H9 (cell line): Measurements from ENCODE around the gene SERPINA5. TPM values are rescaled to one million over a fixed set of nuclear protein-coding genes. Genes with fewer than 3 reads are reported as not detected.

ENCODE experiments used
- DNase-seq: peaks from one replicate; pipeline ENCODE4 v3.0.0-alpha.2; 2017
- H2AFZ ChIP-seq: one replicate; pipeline ENCODE4 v1.6.1; 2013; ENCODE audit warnings: mild to moderate bottlenecking, low read length, control low read depth, moderate library complexity
- H2AK5ac ChIP-seq: 2 replicates; pipeline ENCODE4 v1.6.1; 2013; ENCODE audit warnings: low read length, control low read depth, mixed read lengths; ENCODE audit not compliant: insufficient read length
- H2BK120ac ChIP-seq: one replicate; pipeline ENCODE4 v1.6.1; 2013; ENCODE audit warnings: low read depth, mild to moderate bottlenecking, low read length, control low read depth, inconsistent platforms; ENCODE audit not compliant: poor library complexity, severe bottlenecking
- H2BK12ac ChIP-seq: 2 replicates; pipeline ENCODE4 v1.6.1; 2013; ENCODE audit warnings: low read length, control low read depth, mixed read lengths, low read depth; ENCODE audit not compliant: insufficient read length
- H2BK15ac ChIP-seq: 2 replicates; pipeline ENCODE4 v1.6.1; 2013; ENCODE audit warnings: low read depth, low read length, control low read depth
- H2BK20ac ChIP-seq: one replicate; pipeline ENCODE4 v1.6.1; 2013; ENCODE audit warnings: low read depth, mild to moderate bottlenecking, low read length, control low read depth, inconsistent platforms; ENCODE audit not compliant: poor library complexity, severe bottlenecking
- H2BK5ac ChIP-seq: 2 replicates; pipeline ENCODE4 v1.6.1; 2013; ENCODE audit warnings: low read length, control low read depth, mixed read lengths; ENCODE audit not compliant: insufficient read length
- H3K14ac ChIP-seq: 2 replicates; pipeline ENCODE4 v1.6.1; 2013; ENCODE audit warnings: low read length, control low read depth; ENCODE audit not compliant: insufficient read depth
- H3K18ac ChIP-seq: 2 replicates; pipeline ENCODE4 v1.6.1; 2013; ENCODE audit warnings: low read depth, mild to moderate bottlenecking, mixed read lengths, low read length, control low read depth; ENCODE audit not compliant: insufficient read length
- H3K23ac ChIP-seq: 2 replicates; pipeline ENCODE4 v1.6.1; 2013; ENCODE audit warnings: low read length, control low read depth, mixed read lengths, low read depth; ENCODE audit not compliant: insufficient read length
- H3K23me2 ChIP-seq: 2 replicates; pipeline ENCODE4 v1.6.1; 2013; ENCODE audit warnings: low read depth, mild to moderate bottlenecking, mixed read lengths, low read length, control low read depth; ENCODE audit not compliant: insufficient read length, poor library complexity, severe bottlenecking
- H3K27ac ChIP-seq: 2 replicates; pipeline ENCODE4 v1.5.1; 2013; ENCODE audit warnings: low read length, control low read depth, mixed read lengths, low read depth; ENCODE audit not compliant: insufficient read length
- H3K27me3 ChIP-seq: 2 replicates; pipeline ENCODE4 v1.6.1; 2013; ENCODE audit warnings: low read length, control low read depth, inconsistent platforms; ENCODE audit not compliant: insufficient read depth
- H3K4ac ChIP-seq: 2 replicates; pipeline ENCODE4 v1.6.1; 2013; ENCODE audit warnings: low read depth, mild to moderate bottlenecking, control low read depth, inconsistent platforms, low read length, moderate library complexity
- H3K4me1 ChIP-seq: 2 replicates; pipeline ENCODE4 v1.6.1; 2013; ENCODE audit warnings: low read length, control low read depth, inconsistent platforms; ENCODE audit not compliant: insufficient read depth
- H3K4me2 ChIP-seq: 2 replicates; pipeline ENCODE4 v1.6.1; 2013; ENCODE audit warnings: low read length, control low read depth, mixed read lengths; ENCODE audit not compliant: insufficient read length, insufficient read depth
- H3K56ac ChIP-seq: 2 replicates; pipeline ENCODE4 v1.6.1; 2013; ENCODE audit warnings: low read depth, mild to moderate bottlenecking, mixed read lengths, low read length, control low read depth; ENCODE audit not compliant: insufficient read length
- H3K79me1 ChIP-seq: 2 replicates; pipeline ENCODE4 v1.6.1; 2013; ENCODE audit warnings: low read depth, mild to moderate bottlenecking, moderate library complexity, low read length, control low read depth, inconsistent platforms; ENCODE audit not compliant: insufficient read depth, poor library complexity, severe bottlenecking
- H3K79me2 ChIP-seq: 2 replicates; pipeline ENCODE4 v1.6.1; 2013; ENCODE audit warnings: low read length, control low read depth, inconsistent platforms; ENCODE audit not compliant: insufficient read depth
- H3K9ac ChIP-seq: 2 replicates; pipeline ENCODE4 v1.6.1; 2013; ENCODE audit warnings: low read length, control low read depth, mixed read lengths; ENCODE audit not compliant: insufficient read length; ENCODE audit errors: extremely low read depth
- H3K9me3 ChIP-seq: one replicate; pipeline ENCODE4 v1.6.1; 2013; ENCODE audit warnings: low read depth, low read length, inconsistent platforms; ENCODE audit not compliant: control insufficient read depth
- H3T11ph ChIP-seq: one replicate; pipeline ENCODE4 v1.6.1; 2013; ENCODE audit warnings: mild to moderate bottlenecking, low read length, control low read depth, inconsistent platforms
- H4K20me1 ChIP-seq: one replicate; pipeline ENCODE4 v1.6.1; 2013; ENCODE audit not compliant: control insufficient read depth, insufficient read length, insufficient read depth
- H4K5ac ChIP-seq: 2 replicates; pipeline ENCODE4 v1.6.1; 2013; ENCODE audit warnings: low read depth, mild to moderate bottlenecking, mixed read lengths, low read length, control low read depth; ENCODE audit not compliant: insufficient read length
- H4K8ac ChIP-seq: replicated peaks from 2 replicates; pipeline ENCODE4 v1.6.1; 2013; ENCODE audit warnings: low read length, control low read depth, mixed read lengths, low read depth; ENCODE audit not compliant: insufficient read length
- H4K91ac ChIP-seq: 2 replicates; pipeline ENCODE4 v1.6.1; 2013; ENCODE audit warnings: low read depth, mild to moderate bottlenecking, moderate library complexity, mixed read lengths, low read length, control low read depth; ENCODE audit not compliant: insufficient read length
- H3K27ac Mint-ChIP-seq, 3 experiments: 2 replicates in 2 of 3; 3 replicates in 1 of 3; pipeline ENCODE4 v1.8.0; 2020 to 2021; ENCODE audit warnings: mixed read lengths in 3 of 3, mild to moderate bottlenecking in 1 of 3, moderate library complexity in 1 of 3
- H3K27me3 Mint-ChIP-seq: 2 replicates; pipeline ENCODE4 v1.8.0; 2021; ENCODE audit warnings: low read depth, mild to moderate bottlenecking, moderate library complexity, mixed read lengths
- H3K36me3 Mint-ChIP-seq, 3 experiments: 2 replicates in 2 of 3; 3 replicates in 1 of 3; pipeline ENCODE4 v1.8.0; 2020 to 2021; ENCODE audit warnings: low read depth in 3 of 3, mixed read lengths in 3 of 3; ENCODE audit not compliant: insufficient read depth in 1 of 3
- H3K4me1 Mint-ChIP-seq, 2 experiments: 2 replicates each; pipeline ENCODE4 v1.8.0; 2020; ENCODE audit warnings: mixed read lengths in 2 of 2
- H3K4me3 Mint-ChIP-seq, 2 experiments: 2 replicates in 1 of 2; 3 replicates in 1 of 2; pipeline ENCODE4 v1.8.0; 2020 to 2021; ENCODE audit warnings: mild to moderate bottlenecking in 2 of 2, mixed read lengths in 2 of 2, moderate library complexity in 1 of 2
- H3K9me3 Mint-ChIP-seq, 2 experiments: 2 replicates in 1 of 2; 3 replicates in 1 of 2; pipeline ENCODE4 v1.8.0; 2020; ENCODE audit warnings: mild to moderate bottlenecking in 2 of 2, mixed read lengths in 2 of 2, moderate library complexity in 1 of 2
- CTCF ChIP-seq: fragments of 200-600 bp; sonication (generic); conservative IDR thresholded peaks from 3 replicates; pipeline ENCODE4 v1.8.0; 2021; ENCODE audit warnings: antibody characterized with exemption, mild to moderate bottlenecking
- WGBS: extraction: QIAGEN DNeasy Blood & Tissue Kit; methylation state at CpG from one replicate; pipeline ENCODE4 v1.1.7; 2013; ENCODE audit warnings: missing lambda C conversion rate, low lambda C conversion rate, mixed read lengths; ENCODE audit not compliant: insufficient read length; ENCODE audit errors: extremely low coverage; 5-methylcytosine and 5-hydroxymethylcytosine counted together
- total RNA-seq: library from RNA; stranded (reverse); gene quantifications from 2 replicates; pipeline ENCODE4 v1.2.1, GENCODE V29; 2021

SERPINA5 gene
- total RNA-seq, 1 experiment from 2014 or later, result 1.1 TPM

- DNase-seq, result no peak
- Histone ChIP-seq H3K9ac (no peak overlapping the region), H3K79me1 (no peaks in the 10 kb centered on the region), H3T11ph (no peak overlapping the region), H3K27me3 (no peaks in the 10 kb centered on the region), H2AFZ (no peak overlapping the region), H3K23me2 (no peaks in the 10 kb centered on the region), H2BK12ac (no peak overlapping the region), H2BK20ac (no peak overlapping the region), H3K9me3 (no peaks in the 10 kb centered on the region), H2BK15ac (no peak overlapping the region), H2BK120ac (no peak overlapping the region), H3K79me2 (no peaks in the 10 kb centered on the region), H3K4me1 (peaks cover 1% of the 10 kb centered on the region; the same call in 1 of the 2 replicates), H4K20me1 (no peaks in the 10 kb centered on the region), H4K91ac (no peak overlapping the region), H3K14ac (no peak overlapping the region), H3K27ac (no peak overlapping the region), H3K4ac (no peak overlapping the region), H3K23ac (no peak overlapping the region), H2AK5ac (no peak overlapping the region), H3K56ac (no peak overlapping the region), H4K5ac (no peak overlapping the region), H4K8ac (no peak overlapping the region), H2BK5ac (no peak overlapping the region), H3K18ac (no peak overlapping the region), H3K4me2 (no peak overlapping the region)
- Mint-ChIP-seq H3K9me3 (peaks cover 4 to 7% of the 10 kb centered on the region in 2 experiments; a peak in 4 of 5 replicates), H3K4me1 (peaks cover 21 to 24% of the 10 kb centered on the region in 2 experiments), H3K27me3 (peaks cover 25% of the 10 kb centered on the region), H3K4me3 (no peak overlapping the region), H3K36me3 (no peaks in the 10 kb centered on the region), H3K27ac (peak overlapping the region in 1 of 3 experiments; percentile 69; a peak in 2 of 7 replicates)
- TF ChIP-seq CTCF, result no peak
- no CpG with 5 or more reads among the region's 14 CpGs for WGBS
Measured at GRCh38 chr14:94548131-94548998, 32.9 kb upstream of the SERPINA5 start.
